ENCODE measurements around the gene MRPL55. TPM values are rescaled to one million over a fixed set of nuclear protein-coding genes. Genes with fewer than 3 reads are reported as not detected.

The MRPL55 gene
- total and polyA plus RNA-seq, 2 of the 13 experiments (the other 11 are each of a cell fraction or from before 2014, with no cell fraction given): 58.6 to 92.9 TPM

DNA sequence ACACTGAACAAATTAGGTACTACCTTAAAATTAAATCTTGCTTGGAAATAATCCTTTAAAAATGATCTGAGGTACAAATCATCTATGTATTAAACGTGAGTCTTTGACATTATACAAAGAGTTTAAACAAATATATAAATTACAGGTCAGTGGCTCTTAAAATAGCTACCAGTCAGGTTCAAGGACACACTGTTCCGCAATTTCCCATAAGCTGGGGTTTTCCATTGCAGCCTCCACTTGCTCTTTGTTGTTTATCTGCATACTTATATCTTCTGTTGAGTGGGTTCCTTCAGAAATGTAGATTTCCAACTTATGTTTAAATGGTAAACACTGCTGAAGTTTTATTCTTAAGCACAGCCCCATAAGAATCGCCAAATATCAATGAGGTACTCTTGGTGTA is 5.7 kb upstream of the MRPL55 start (continued):
- TF ChIP-seq, protein P1, sequence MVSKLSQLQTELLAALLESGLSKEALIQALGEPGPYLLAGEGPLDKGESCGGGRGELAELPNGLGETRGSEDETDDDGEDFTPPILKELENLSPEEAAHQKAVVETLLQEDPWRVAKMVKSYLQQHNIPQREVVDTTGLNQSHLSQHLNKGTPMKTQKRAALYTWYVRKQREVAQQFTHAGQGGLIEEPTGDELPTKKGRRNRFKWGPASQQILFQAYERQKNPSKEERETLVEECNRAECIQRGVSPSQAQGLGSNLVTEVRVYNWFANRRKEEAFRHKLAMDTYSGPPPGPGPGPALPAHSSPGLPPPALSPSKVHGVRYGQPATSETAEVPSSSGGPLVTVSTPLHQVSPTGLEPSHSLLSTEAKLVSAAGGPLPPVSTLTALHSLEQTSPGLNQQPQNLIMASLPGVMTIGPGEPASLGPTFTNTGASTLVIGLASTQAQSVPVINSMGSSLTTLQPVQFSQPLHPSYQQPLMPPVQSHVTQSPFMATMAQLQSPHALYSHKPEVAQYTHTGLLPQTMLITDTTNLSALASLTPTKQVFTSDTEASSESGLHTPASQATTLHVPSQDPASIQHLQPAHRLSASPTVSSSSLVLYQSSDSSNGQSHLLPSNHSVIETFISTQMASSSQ (IDR thresholded peaks at IDR 0.05; ENCODE audit: low read depth): no peak
- TF ChIP-seq, protein P1 (CRISPR knock-in tag; IDR thresholded peaks at IDR 0.05; ENCODE audit: borderline replicate concordance): no peak
- TF ChIP-seq ZNF34 (CRISPR knock-in tag; IDR thresholded peaks at IDR 0.05; ENCODE audit: borderline replicate concordance) (no peak), YY1 (IDR thresholded peaks at IDR 0.05; ENCODE audit: insufficient read depth, insufficient replicate concordance, low read depth, low read length) (no peak), NR2F6 (IDR thresholded peaks at IDR 0.05) (peak; percentile 26; the same call in 1 of the 2 replicates), NR2F6 (CRISPR knock-in tag; IDR thresholded peaks at IDR 0.05) (peak; percentile 75), ZNF841 (CRISPR knock-in tag; IDR thresholded peaks at IDR 0.05; ENCODE audit: borderline replicate concordance) (no peak), ZBTB43 (CRISPR knock-in tag; conservative IDR thresholded peaks at IDR 0.05) (no peak), FOXJ3 (CRISPR knock-in tag; IDR thresholded peaks at IDR 0.05; ENCODE audit: borderline replicate concordance) (peak; percentile 53; the same call in 1 of the 2 replicates), ZFP1 (CRISPR knock-in tag; IDR thresholded peaks at IDR 0.05) (0 out of 2 replicates have a peak, but pooled peaks have one; percentile 28), DR1 (CRISPR knock-in tag; IDR thresholded peaks at IDR 0.05) (no peak), SOX6 (IDR thresholded peaks at IDR 0.05) (no peak), SOX6 (CRISPR knock-in tag; IDR thresholded peaks at IDR 0.05) (peak; percentile 40; the same call in 1 of the 2 replicates), RELA (CRISPR knock-in tag; IDR thresholded peaks at IDR 0.05) (no peak), ISX (CRISPR knock-in tag; conservative IDR thresholded peaks at IDR 0.05) (no peak), KAT7 (CRISPR knock-in tag; IDR thresholded peaks at IDR 0.05; ENCODE audit: borderline replicate concordance) (no peak), ZNF232 (CRISPR knock-in tag; IDR thresholded peaks at IDR 0.05; ENCODE audit: borderline replicate concordance) (no peak), MIER2 (CRISPR knock-in tag; IDR thresholded peaks at IDR 0.05) (no peak), MEIS1 (CRISPR knock-in tag; IDR thresholded peaks at IDR 0.05; ENCODE audit: borderline replicate concordance) (no peak), ZFP36L2 (CRISPR knock-in tag; IDR thresholded peaks at IDR 0.05) (no peak), NCOA2 (CRISPR knock-in tag; IDR thresholded peaks at IDR 0.05) (peak; percentile 87), ATAD3A (CRISPR knock-in tag; IDR thresholded peaks at IDR 0.05) (no peak), ZNF543 (CRISPR knock-in tag; IDR thresholded peaks at IDR 0.05) (no peak), ZSCAN25 (CRISPR knock-in tag; IDR thresholded peaks at IDR 0.05) (no peak)
- TF ChIP-seq, protein P2, sequence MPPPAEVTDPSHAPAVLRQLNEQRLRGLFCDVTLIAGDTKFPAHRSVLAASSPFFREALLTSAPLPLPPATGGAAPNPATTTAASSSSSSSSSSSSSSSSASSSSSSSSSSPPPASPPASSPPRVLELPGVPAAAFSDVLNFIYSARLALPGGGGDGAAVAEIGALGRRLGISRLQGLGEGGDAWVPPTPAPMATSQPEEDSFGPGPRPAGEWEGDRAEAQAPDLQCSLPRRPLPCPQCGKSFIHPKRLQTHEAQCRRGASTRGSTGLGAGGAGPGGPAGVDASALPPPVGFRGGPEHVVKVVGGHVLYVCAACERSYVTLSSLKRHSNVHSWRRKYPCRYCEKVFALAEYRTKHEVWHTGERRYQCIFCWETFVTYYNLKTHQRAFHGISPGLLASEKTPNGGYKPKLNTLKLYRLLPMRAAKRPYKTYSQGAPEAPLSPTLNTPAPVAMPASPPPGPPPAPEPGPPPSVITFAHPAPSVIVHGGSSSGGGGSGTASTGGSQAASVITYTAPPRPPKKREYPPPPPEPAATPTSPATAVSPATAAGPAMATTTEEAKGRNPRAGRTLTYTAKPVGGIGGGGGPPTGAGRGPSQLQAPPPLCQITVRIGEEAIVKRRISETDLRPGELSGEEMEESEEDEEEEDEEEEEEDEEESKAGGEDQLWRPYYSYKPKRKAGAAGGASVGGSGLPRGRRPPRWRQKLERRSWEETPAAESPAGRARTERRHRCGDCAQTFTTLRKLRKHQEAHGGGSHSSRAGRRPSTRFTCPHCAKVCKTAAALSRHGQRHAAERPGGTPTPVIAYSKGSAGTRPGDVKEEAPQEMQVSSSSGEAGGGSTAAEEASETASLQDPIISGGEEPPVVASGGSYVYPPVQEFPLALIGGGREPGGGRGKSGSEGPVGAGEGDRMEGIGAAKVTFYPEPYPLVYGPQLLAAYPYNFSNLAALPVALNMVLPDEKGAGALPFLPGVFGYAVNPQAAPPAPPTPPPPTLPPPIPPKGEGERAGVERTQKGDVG (CRISPR knock-in tag; IDR thresholded peaks at IDR 0.05; ENCODE audit: borderline replicate concordance): no peak

Data from HepG2 (cell line).